ENCODE data around the gene OMA1. TPM values are rescaled to one million over a fixed set of nuclear protein-coding genes. Genes with fewer than 3 reads are reported as not detected.

Gene OMA1
- total and polyA plus RNA-seq, 2 experiments from 2014 or later: 11.7 to 13.2 TPM

DNA sequence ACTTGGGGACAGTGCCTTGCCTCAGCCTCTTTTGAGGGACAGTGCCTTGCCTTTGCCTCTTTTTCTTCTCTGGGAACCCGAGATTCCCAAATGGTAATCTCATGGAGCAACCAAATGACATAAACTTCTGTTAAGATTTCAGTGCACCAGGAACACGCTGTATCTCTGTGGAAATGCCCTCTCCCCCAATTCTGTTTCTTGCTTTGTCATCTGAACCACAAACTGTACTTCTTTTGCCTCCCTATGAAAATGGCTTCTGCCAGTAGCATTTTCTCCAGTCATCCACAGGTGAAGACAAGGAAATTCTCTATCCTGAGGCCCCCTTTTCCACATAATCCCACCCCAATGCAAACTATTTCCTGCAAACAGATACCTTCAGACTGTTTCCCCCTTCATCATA lies 66.3 kb downstream of the OMA1 start:
- no peak for DNase-seq (ENCODE audit: low read depth in 1 of 2, low spot score in 1 of 2)
- TF ChIP-seq, protein P1, sequence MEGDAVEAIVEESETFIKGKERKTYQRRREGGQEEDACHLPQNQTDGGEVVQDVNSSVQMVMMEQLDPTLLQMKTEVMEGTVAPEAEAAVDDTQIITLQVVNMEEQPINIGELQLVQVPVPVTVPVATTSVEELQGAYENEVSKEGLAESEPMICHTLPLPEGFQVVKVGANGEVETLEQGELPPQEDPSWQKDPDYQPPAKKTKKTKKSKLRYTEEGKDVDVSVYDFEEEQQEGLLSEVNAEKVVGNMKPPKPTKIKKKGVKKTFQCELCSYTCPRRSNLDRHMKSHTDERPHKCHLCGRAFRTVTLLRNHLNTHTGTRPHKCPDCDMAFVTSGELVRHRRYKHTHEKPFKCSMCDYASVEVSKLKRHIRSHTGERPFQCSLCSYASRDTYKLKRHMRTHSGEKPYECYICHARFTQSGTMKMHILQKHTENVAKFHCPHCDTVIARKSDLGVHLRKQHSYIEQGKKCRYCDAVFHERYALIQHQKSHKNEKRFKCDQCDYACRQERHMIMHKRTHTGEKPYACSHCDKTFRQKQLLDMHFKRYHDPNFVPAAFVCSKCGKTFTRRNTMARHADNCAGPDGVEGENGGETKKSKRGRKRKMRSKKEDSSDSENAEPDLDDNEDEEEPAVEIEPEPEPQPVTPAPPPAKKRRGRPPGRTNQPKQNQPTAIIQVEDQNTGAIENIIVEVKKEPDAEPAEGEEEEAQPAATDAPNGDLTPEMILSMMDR (IDR thresholded peaks at IDR 0.05; ENCODE audit: low read depth, low read length): no peak

DNA sequence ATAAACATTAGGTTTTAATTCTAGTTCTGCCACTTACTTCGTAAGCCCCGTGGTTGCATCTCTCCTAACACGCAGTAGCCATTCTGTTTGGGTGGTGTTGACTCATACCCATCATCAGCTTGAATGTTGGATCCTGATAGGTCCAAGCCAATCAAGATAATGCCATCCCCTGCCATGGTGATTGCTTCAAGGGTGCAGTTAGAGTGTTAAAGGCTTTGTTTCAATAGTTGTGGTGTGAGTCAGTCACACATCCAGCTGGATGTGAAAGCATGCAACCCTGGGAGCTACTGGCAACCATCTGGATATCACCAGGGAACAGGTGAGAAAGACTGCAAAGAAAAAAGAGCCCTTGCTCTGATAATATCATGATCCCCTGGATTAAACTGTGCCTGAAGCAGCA lies 69.1 kb downstream of the OMA1 start:
- TF ChIP-seq, protein P1 (IDR thresholded peaks at IDR 0.05; ENCODE audit: low read depth, low read length): no peak
- Histone ChIP-seq H3K4me1 (ENCODE audit: low read depth) (no peaks in the 10 kb centered on the region), H3K27me3 (no peaks in the 10 kb centered on the region), H3K4me3 (no peak overlapping the region), H3K9me3 (ENCODE audit: low read depth) (no peaks in the 10 kb centered on the region), H3K27ac (no peak overlapping the region), H3K36me3 (no peaks in the 10 kb centered on the region)
- DNase-seq (ENCODE audit: low read depth in 1 of 2, low spot score in 1 of 2): peak in 1 of 2 donors; percentile 10

More for the DNA sequence above, 66.3 kb downstream of the OMA1 start:
- Histone ChIP-seq H3K27ac (no peak overlapping the region), H3K36me3 (no peaks in the 10 kb centered on the region), H3K4me1 (ENCODE audit: low read depth) (no peaks in the 10 kb centered on the region), H3K4me3 (no peak overlapping the region), H3K9me3 (ENCODE audit: low read depth) (no peaks in the 10 kb centered on the region), H3K27me3 (no peaks in the 10 kb centered on the region)

DNA sequence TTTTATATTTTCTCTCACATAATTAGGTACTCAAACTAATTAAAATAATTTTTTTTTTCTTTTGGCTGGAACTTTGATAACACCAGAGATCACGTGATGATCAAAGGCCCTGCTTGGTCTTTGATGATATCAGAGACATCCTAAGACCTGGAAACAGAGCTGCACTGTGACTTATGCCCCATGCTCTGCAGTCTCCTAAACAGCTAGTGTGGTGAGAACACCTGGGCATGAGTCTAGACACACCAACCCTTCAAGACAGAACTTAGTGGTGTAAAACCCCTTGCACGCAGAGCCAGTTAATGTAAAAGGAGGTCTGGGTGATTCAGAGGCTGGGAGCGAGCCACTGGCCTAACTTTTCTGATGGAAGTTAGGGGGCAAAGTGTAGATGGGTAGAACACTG lies 70.3 kb downstream of the OMA1 start:
- Histone ChIP-seq H3K27me3 (no peaks in the 10 kb centered on the region), H3K27ac (no peak overlapping the region), H3K4me3 (no peak overlapping the region), H3K36me3 (no peaks in the 10 kb centered on the region), H3K4me1 (ENCODE audit: low read depth) (no peaks in the 10 kb centered on the region), H3K9me3 (ENCODE audit: low read depth) (no peaks in the 10 kb centered on the region)
- DNase-seq (ENCODE audit: low read depth in 1 of 2, low spot score in 1 of 2): no peak
- TF ChIP-seq, protein P1 (IDR thresholded peaks at IDR 0.05; ENCODE audit: low read depth, low read length): no peak

DNA sequence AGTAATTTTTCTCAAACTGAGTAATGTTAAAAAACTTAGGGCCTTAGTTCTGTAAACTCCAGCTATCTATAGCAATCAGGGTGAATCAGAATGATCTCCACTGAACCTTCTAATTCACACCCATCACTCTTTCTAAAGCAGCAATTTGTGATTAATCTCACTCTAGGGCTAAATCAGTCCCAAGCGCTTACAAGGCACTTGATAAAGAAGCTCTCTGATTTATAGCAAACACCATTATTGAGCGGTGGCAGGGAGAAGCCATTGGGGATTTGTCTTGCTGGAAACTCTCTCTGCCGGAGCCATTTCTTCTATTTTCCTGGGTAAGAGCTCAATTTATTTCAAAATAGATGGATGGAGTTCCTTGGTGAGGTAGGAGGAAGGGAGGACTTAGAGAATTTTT lies 77.0 kb downstream of the OMA1 start:
- Histone ChIP-seq H3K36me3 (no peaks in the 10 kb centered on the region), H3K9me3 (ENCODE audit: low read depth) (no peaks in the 10 kb centered on the region), H3K4me1 (ENCODE audit: low read depth) (peaks cover 6% of the 10 kb centered on the region), H3K27ac (no peak overlapping the region), H3K27me3 (peaks cover 17% of the 10 kb centered on the region), H3K4me3 (no peak overlapping the region)
- DNase-seq (ENCODE audit: low read depth in 1 of 2, low spot score in 1 of 2): no peak
- TF ChIP-seq, protein P1 (IDR thresholded peaks at IDR 0.05; ENCODE audit: low read depth, low read length): no peak

DNA sequence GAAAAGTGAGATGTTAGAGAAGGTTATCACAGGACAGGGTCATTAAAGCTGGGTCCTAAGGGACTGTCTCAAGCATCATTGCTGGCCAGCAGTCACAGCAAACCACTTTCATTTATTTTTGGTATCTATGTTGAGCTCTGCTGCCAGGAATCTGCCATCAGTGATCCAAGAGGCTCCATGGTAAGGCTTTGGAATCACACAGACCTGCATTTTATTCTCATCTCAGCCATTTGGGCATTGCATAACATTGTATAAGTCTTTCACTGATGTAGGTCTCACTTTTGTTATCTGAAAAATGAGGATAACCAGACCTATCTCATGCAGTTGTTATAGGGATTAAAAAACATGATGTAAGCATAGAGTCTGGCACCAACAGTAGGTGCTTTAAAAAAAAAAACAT lies 77.5 kb downstream of the OMA1 start:
- peak in 1 of 2 donors; percentile 49 for DNase-seq (ENCODE audit: low read depth in 1 of 2, low spot score in 1 of 2)
- TF ChIP-seq, protein P1 (IDR thresholded peaks at IDR 0.05; ENCODE audit: low read depth, low read length): no peak
- no peak overlapping the region for H3K4me3 ChIP-seq
- H3K36me3 ChIP-seq: no peaks in the 10 kb centered on the region
- peaks cover 21% of the 10 kb centered on the region for H3K27me3 ChIP-seq
- no peaks in the 10 kb centered on the region for H3K9me3 ChIP-seq (ENCODE audit: low read depth)
- H3K27ac ChIP-seq: no peak overlapping the region
- peaks cover 6% of the 10 kb centered on the region for H3K4me1 ChIP-seq (ENCODE audit: low read depth)

DNA sequence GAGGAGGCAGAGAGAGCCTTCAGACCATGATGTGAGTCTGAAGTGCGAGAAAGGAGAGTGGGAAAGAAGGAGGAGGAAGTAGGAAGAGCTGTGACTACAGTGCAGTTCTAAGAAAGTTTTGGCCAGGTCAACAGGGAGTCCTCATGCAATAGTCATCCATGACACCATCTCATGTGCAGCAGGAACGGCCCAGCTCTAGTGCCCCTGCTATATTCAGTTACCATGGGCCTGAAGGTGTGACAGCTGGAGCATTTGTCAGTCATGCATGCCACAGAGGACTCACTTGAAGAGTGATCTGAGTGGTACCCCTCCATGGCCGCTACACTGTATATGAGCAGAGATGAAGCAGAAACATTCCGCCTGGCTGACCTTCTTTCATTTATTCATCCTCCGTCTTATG lies 77.9 kb downstream of the OMA1 start:
- no peaks in the 10 kb centered on the region for H3K9me3 ChIP-seq (ENCODE audit: low read depth)
- no peak overlapping the region for H3K27ac ChIP-seq
- no peaks in the 10 kb centered on the region for H3K36me3 ChIP-seq
- no peak for DNase-seq (ENCODE audit: low read depth in 1 of 2, low spot score in 1 of 2)
- H3K27me3 ChIP-seq: peaks cover 21% of the 10 kb centered on the region
- TF ChIP-seq, protein P1 (IDR thresholded peaks at IDR 0.05; ENCODE audit: low read depth, low read length): no peak
- peaks cover 6% of the 10 kb centered on the region for H3K4me1 ChIP-seq (ENCODE audit: low read depth)
- no peak overlapping the region for H3K4me3 ChIP-seq

Measured in cardiac muscle cell (in vitro differentiated cells and primary cell).